A673 (cell line): ENCODE results near the gene SCYL3. TPM values are rescaled to one million over a fixed set of nuclear protein-coding genes. Genes with fewer than 3 reads are reported as not detected.

Experiments
- BruUV-seq: library from RNA; stranded (reverse); fragments of 400-500 nt; replicated peaks from 2 replicates; lab custom pipeline; 2021; lab: Mats Ljungman, UMichigan
- CTCF ChIA-PET: fragments of 300-600 bp; sonication (Branson Sonifier 250); formaldehyde crosslinking; loops from one replicate; lab custom pipeline; 2022; ENCODE audit warnings: antibody characterized with exemption; lab: Charles Lee
- POLR2A ChIA-PET: fragments of 300-600 bp; sonication (Branson Sonifier 250); formaldehyde crosslinking; loops from one replicate; lab custom pipeline; 2022; ENCODE audit warnings: antibody characterized with exemption; ENCODE audit not compliant: low non-redundant PET; lab: Charles Lee
- DNase-seq: peaks from one replicate; pipeline ENCODE4 v3.0.0-alpha.2; 2015; ENCODE audit warnings: low spot score
- H3K27ac ChIP-seq: fragments of 200-600 bp; sonication (generic); 2 replicates; pipeline ENCODE4 v1.5.1; 2016; ENCODE audit warnings: mixed run types, low read depth, mild to moderate bottlenecking, mixed read lengths, antibody characterized with exemption, low read length; ENCODE audit not compliant: poor library complexity, severe bottlenecking
- H3K27me3 ChIP-seq: fragments of 200-600 bp; sonication (generic); replicated peaks from 2 replicates; pipeline ENCODE4 v1.6.1; 2017; ENCODE audit warnings: mixed run types, low read depth, mild to moderate bottlenecking, mixed read lengths, antibody characterized with exemption, low read length; ENCODE audit not compliant: insufficient read depth, poor library complexity
- H3K36me3 ChIP-seq: fragments of 200-600 bp; sonication (generic); 2 replicates; pipeline ENCODE4 v1.6.1; 2016; ENCODE audit warnings: mixed run types, mild to moderate bottlenecking, mixed read lengths, antibody characterized with exemption, low read length; ENCODE audit not compliant: insufficient read depth, poor library complexity, severe bottlenecking
- H3K4me1 ChIP-seq: fragments of 200-600 bp; sonication (generic); 2 replicates; pipeline ENCODE4 v1.6.1; 2017; ENCODE audit warnings: mixed run types, mild to moderate bottlenecking, mixed read lengths, antibody characterized with exemption, low read length; ENCODE audit not compliant: insufficient read depth, poor library complexity, severe bottlenecking
- H3K4me3 ChIP-seq: fragments of 200-600 bp; sonication (generic); 2 replicates; pipeline ENCODE4 v1.5.1; 2016; ENCODE audit warnings: low read depth, mixed run types, mild to moderate bottlenecking, mixed read lengths, low read length; ENCODE audit not compliant: poor library complexity, severe bottlenecking
- H3K9me3 ChIP-seq: fragments of 200-600 bp; sonication (generic); 2 replicates; pipeline ENCODE4 v1.6.1; 2016; ENCODE audit warnings: mixed run types, low read depth, mild to moderate bottlenecking, mixed read lengths, antibody characterized with exemption, low read length; ENCODE audit not compliant: poor library complexity, severe bottlenecking
- EZH2 ChIP-seq: fragments of 200-600 bp; sonication (generic); IDR thresholded peaks from 2 replicates; pipeline ENCODE4 v1.6.1; 2017; ENCODE audit warnings: borderline replicate concordance, low read depth, mild to moderate bottlenecking, mixed read lengths, antibody characterized with exemption, low read length; ENCODE audit not compliant: poor library complexity, severe bottlenecking
- intact Hi-C: fragments of 100-400 bp; cut with micrococcal nuclease; formaldehyde crosslinking; loops from one replicate; pipeline ENCODE4 v1.10.0; 2022; ENCODE audit not compliant: unreplicated experiment
- total RNA-seq: library from RNA; stranded (reverse); gene quantifications from 2 replicates; pipeline ENCODE4 v1.2.3, GENCODE V29; 2021
- TF ChIP-seq, protein P1 (sequence below): fragments of 300-800, 200-600 bp; sonication (generic); conservative IDR thresholded peaks from 2 replicates; pipeline ENCODE4 v1.5.1; 2017; ENCODE audit warnings: low read depth, mild to moderate bottlenecking, antibody characterized with exemption, low read length, moderate library complexity, mixed read lengths

The SCYL3 gene
- total RNA-seq, 1 experiment from 2014 or later = 5.3 TPM

DNA sequence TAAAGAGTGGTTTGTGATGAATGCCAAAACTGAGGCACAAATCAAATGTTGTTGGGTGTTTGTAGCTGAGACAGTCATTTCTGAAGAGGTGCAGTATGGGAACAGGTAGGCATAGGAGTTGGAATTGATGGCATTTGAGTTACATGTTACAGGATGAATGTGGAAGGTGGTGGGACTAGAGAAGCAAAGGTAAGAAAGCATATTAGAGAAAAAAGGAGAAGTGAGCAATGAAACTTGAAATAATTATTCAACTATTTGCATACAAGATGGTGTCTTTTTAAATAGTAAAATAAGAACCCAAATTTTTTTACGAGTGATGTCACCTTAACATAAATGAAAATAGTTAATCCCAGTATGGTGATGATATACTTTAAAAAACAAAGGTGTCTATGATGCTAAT, 58.8 kb downstream of the SCYL3 start:
- no peaks in the 10 kb centered on the region for H3K4me1 ChIP-seq
- H3K4me3 ChIP-seq = no peak overlapping the region
- H3K9me3 ChIP-seq = peaks cover 3% of the 10 kb centered on the region
- intact Hi-C loops = no loop called here
- peaks cover 54% of the 10 kb centered on the region for H3K36me3 ChIP-seq
- no peak for TF ChIP-seq EZH2
- TF ChIP-seq, protein P1, sequence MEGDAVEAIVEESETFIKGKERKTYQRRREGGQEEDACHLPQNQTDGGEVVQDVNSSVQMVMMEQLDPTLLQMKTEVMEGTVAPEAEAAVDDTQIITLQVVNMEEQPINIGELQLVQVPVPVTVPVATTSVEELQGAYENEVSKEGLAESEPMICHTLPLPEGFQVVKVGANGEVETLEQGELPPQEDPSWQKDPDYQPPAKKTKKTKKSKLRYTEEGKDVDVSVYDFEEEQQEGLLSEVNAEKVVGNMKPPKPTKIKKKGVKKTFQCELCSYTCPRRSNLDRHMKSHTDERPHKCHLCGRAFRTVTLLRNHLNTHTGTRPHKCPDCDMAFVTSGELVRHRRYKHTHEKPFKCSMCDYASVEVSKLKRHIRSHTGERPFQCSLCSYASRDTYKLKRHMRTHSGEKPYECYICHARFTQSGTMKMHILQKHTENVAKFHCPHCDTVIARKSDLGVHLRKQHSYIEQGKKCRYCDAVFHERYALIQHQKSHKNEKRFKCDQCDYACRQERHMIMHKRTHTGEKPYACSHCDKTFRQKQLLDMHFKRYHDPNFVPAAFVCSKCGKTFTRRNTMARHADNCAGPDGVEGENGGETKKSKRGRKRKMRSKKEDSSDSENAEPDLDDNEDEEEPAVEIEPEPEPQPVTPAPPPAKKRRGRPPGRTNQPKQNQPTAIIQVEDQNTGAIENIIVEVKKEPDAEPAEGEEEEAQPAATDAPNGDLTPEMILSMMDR = no peak
- ChIA-PET CTCF (no interaction called here), POLR2A (no interaction called here)
- H3K27me3 ChIP-seq = no peaks in the 10 kb centered on the region
- BruUV-seq = no TSS peak
- DNase-seq = no peak
- H3K27ac ChIP-seq = no peak overlapping the region

DNA sequence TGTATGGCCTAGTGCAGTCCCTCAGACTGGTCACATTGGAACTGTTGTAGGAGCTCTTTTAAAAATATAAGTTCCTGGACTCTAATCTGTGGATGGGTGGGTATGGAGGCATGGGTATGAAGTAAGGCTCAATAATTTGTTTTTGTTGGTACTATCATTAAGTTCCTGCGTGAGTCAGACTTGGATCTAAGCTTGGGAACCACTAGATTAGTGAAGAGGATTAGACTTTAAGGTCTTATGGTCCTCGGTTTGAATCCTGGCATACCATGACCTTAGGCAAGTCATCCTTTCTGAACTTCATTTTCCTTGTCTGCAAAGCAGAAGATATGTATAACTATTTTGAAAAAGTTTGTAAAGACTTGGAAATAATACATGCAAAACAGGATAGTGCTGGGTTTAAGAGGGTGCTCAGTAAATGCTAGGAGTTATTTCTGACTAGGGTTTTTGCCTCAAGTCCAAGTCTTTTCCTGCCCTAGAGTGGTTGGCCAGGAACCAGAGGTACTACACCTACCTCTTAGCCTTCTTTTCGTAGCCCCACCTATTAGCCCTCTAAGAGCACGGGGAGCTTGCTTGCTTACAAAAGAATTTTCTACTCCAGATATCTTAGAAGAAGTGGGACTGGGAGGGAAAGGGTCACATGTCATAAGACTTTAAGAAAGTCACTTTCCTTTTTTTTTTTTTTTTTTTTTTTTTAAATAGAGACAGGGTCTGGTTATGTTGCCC, 60.4 kb downstream of the SCYL3 start:
- intact Hi-C loops = no loop called here
- Histone ChIP-seq H3K36me3 (peaks cover 60% of the 10 kb centered on the region), H3K9me3 (no peaks in the 10 kb centered on the region), H3K27me3 (no peaks in the 10 kb centered on the region), H3K4me3 (no peak overlapping the region), H3K4me1 (no peaks in the 10 kb centered on the region), H3K27ac (no peak overlapping the region)
- TF ChIP-seq, protein P1 = no peak
- TF ChIP-seq EZH2 = no peak
- BruUV-seq = no TSS peak
- DNase-seq = no peak
- ChIA-PET CTCF (no interaction called here), POLR2A (no interaction called here)

DNA sequence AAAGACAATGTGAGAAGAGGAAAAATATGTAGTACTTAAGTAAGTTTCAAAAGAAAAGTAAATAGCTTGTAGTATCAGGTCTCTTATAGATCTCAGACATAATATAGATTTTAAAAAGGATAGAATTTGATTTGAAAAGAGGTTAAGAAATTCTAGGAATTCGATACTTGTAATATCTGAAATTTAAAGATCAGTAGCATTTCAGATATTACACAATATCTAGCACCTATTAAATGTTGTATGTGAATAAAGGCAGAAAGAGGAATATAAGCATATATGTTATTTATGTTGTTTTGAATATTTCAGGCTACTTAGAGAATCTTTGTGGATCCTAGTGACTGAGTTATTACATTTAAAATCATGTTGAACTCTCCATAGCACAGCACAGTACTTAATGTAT, 64.0 kb downstream of the SCYL3 start:
- no peak overlapping the region for H3K4me3 ChIP-seq
- TF ChIP-seq, protein P1 = no peak
- TF ChIP-seq EZH2 = no peak
- intact Hi-C loops = no loop called here
- BruUV-seq = no TSS peak
- DNase-seq = no peak
- no peaks in the 10 kb centered on the region for H3K9me3 ChIP-seq
- H3K36me3 ChIP-seq = peaks cover 52% of the 10 kb centered on the region
- POLR2A ChIA-PET = no interaction called here
- H3K27me3 ChIP-seq = no peaks in the 10 kb centered on the region
- H3K27ac ChIP-seq = no peak overlapping the region
- CTCF ChIA-PET = no interaction called here
- H3K4me1 ChIP-seq = no peaks in the 10 kb centered on the region
